Stimulated activated CD4-positive, alpha-beta T cell treated with anti-CD3 and anti-CD28 coated beads, Interleukin-4, amount 100 ng/mL, for 4 hours (primary cell): ENCODE measurements around the gene PRPF6.

Source experiments
- DNase-seq, 2 experiments: peaks; one replicate each; pipeline ENCODE4 v3.0.0-alpha.2; 2020

PRPF6 gene, protein sequence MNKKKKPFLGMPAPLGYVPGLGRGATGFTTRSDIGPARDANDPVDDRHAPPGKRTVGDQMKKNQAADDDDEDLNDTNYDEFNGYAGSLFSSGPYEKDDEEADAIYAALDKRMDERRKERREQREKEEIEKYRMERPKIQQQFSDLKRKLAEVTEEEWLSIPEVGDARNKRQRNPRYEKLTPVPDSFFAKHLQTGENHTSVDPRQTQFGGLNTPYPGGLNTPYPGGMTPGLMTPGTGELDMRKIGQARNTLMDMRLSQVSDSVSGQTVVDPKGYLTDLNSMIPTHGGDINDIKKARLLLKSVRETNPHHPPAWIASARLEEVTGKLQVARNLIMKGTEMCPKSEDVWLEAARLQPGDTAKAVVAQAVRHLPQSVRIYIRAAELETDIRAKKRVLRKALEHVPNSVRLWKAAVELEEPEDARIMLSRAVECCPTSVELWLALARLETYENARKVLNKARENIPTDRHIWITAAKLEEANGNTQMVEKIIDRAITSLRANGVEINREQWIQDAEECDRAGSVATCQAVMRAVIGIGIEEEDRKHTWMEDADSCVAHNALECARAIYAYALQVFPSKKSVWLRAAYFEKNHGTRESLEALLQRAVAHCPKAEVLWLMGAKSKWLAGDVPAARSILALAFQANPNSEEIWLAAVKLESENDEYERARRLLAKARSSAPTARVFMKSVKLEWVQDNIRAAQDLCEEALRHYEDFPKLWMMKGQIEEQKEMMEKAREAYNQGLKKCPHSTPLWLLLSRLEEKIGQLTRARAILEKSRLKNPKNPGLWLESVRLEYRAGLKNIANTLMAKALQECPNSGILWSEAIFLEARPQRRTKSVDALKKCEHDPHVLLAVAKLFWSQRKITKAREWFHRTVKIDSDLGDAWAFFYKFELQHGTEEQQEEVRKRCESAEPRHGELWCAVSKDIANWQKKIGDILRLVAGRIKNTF

DNA sequence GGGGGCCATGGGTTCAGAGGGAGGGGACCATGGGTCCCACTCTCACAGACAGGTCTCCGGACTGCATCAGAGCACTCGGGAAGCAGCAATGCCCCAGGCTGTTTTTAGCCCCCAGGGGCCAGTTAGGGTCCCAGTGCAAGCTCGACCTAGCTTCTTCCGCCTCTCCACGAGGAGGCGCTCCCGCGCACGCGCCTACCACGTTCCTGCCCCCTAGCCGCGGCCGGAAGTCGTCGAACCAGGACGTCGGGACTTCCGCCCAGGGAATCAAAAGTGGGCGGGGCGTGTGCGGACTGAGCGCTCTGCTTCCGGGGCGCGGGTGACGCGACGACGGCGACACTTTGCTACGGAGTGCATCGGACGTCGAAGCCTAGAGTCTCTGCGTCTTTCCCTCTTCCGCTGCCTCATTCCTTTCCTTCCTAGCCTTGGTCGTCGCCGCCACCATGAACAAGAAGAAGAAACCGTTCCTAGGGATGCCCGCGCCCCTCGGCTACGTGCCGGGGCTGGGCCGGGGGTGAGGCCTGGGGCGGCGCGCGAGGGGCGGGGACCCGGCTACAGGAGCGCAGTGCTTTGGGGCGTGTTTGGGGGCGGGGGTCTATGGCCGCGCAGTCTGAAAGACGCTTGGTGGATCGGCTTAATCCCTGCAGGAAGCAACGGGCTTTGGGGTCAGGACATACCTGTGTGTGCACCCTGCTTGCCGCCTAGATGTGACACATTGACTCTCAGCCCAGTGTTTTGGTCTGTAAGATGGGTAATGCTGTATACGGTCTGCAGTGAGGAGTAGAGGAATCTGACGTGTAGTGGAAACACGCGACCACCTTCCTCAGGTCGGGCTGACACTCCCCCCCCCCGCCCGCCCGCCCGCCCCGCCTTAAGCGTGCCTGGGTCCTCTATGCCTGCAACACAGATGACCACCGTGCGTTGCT, at the start of gene PRPF6:
Gene PRPF6 (plus strand): TSS at position 327 of the 923 bp plus-strand sequence. CDS start 114 bp downstream, at position 441.
- DNase-seq: peak; percentile 93 to 96

DNA sequence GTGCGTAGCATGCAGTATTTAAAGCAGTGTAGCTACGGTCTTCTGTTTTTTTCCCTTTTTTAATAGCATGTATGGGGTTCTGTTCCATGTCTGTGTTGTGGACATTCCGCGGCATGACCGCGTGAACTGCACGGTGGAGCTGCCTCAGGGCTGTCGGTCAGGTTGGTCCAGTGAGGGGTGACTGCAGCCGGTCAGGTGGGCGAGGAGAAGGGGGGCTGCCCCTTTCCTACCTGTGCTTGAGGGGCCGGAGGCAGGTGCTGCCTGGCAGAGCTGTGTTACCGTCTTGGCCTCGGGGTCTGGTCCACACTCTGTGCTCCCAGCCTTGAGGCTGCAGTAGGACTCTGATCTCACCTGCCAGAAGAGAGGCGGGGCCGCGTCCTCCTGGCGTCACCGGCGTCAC, 49.2 kb upstream of the PRPF6 start:
- DNase-seq: no peak

- no peak for DNase-seq
Measured at GRCh38 chr20:63932606-63933160, 48.2 kb upstream of the PRPF6 start.

DNA sequence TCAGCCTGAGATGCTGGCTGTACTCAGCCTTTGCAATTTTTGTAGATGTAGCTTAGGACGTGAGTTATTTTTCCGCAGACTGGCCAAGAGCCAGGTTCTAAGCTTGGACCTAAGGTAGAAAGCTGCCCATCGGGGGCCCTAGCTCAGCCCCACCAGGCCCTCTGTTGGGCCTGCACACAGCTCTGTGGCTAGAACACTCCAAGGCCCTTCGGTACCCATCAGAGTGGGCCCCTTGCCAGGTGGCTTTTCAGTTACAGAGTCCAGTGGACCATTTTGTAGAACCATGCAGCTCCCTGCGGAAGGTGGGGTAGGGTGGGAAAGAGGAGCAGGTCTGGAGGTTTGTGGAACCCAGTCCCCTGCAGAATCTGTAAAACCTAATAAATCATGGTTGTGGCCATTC, 47.3 kb upstream of the PRPF6 start:
- DNase-seq: no peak

- DNase-seq: no peak
Measured at GRCh38 chr20:63934271-63935068, 46.5 kb upstream of the PRPF6 start.

DNA sequence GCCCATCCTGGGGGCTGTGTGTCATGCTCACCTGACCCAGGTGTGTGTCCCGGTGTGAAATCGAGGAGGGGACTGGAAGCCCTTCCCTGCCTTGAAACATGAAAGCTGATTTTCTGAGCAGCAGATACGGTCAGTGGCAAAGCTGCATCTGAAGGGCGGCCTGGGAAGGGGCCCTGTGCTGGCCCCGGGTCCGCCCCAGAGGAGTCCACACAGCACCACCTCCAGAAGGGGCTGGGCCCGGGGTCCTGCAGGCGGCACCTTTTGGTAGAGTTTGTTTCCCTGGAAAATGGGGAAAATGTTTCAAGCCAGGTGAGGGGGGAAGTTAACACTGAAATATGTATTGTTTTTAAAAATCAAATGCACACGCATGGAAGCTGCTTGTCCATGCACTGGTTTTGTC, 45.5 kb upstream of the PRPF6 start:
- no peak for DNase-seq

DNA sequence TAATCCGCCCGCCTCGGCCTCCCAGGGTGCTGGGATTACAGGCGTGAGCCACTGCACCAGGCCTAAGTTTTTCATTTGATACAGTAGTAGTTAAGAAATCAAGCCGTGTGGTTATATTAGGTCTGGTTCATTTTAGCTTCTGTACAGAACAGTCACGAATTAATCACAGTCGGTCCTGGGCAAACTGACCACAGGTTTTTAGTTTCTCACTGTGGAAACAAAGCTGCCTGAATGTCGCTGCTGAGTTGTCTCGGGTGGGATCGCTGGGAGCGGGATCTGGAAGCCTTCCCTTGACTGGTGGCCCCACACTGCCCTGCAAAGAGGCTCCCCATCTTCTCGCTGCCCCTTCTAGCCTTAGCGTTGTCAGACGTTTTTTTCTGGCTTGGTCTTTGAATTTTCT, 43.3 kb upstream of the PRPF6 start:
- no peak for DNase-seq

GRCh38 chr20:63939061-63939935, 41.6 kb upstream of the PRPF6 start:
- peak in 1 of 2 experiments; percentile 46 for DNase-seq

- no peak for DNase-seq
Measured at GRCh38 chr20:63940071-63940471, 40.9 kb upstream of the PRPF6 start.

DNA sequence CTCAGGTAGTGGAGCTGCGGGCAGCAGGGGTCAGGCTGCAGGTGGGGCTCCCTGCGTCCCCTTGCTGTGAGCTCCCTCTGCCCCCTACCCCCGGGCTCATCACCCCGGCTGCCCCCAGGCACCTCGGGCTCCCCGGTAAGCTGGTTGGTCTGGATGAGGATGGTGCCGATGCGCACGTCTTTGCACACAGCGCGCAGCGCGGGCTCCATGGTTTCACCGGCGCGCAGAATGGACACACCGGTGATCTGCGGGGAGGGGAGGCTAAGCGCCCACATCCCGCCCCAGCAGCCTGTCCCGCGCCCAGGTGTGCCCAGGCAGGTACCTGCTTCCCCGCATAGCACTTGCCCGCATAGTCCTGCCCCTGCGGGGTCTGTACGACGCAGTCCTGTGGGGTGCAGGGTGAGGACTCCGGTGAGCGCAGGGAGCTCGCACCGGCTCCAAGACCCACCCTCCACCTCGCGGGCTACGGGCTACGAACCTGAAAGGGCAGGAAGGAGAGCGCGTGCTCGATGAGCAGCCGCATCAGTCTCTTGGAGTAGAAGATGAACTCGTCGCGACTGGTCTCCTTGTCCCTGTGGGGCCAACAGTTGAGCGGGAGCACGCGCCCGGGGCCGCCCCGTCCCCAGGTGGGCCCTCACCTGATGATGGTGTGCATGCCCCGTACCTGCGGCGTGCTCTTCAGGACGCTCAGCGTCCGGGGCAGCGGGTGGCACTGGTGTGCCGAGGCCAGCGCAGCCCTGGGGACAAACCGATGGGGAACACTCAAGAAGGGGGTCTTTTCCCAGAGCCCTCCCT, 40.3 kb upstream of the PRPF6 start:
- DNase-seq: no peak

- peak; percentile 46 to 55 for DNase-seq
Measured at GRCh38 chr20:63941282-63942081, 39.5 kb upstream of the PRPF6 start.

DNA sequence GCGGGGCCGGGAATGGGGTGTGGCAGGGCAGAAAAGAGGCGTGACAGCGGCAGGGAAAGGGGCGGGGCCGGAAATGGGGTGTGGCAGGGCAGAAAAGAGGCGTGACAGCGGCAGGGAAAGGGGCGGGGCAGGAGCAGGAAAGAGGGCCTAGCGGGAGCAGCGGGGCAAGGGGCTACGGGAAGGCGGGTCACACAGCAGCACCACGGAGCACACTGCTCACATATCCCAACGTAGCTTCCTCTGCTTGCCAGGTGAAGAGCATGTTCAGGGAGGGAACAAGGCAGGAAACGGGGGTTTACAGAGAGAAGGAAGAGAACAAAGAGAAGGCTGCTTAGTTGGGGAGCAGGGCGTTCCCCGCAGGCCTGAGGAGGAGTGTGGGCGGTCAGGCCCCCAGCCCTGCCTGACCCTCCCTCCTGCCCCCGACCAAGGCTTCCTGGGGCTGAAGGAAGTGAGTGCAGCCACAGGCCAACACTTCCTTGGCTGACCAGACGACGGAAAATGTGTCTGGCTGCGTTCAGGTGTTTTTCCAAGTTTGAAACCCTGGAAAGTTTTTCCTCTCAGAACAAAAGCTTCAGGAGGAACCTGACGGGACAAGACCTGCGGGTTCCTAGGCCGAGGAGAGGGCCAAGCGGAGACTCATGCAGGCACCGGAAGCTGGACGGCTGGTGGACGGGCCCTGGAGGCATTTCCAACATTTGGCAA, 38.5 kb upstream of the PRPF6 start:
- DNase-seq: no peak

GRCh38 chr20:63942969-63943807, 37.7 kb upstream of the PRPF6 start:
- DNase-seq: no peak

DNA sequence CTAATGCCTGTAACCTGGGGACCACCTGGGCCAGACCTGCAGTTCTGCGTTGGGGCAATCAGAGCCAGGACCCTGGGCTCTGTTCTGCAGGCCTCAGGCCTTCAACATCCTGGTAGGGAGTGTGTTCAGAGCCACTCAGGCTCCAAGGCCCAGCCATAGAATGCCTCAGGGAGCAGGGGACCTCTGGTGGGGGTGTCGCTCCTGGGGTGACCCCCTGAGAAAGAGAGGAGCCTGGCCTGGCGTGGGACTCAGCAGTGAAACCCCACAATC, 37.2 kb upstream of the PRPF6 start:
- no peak for DNase-seq

DNA sequence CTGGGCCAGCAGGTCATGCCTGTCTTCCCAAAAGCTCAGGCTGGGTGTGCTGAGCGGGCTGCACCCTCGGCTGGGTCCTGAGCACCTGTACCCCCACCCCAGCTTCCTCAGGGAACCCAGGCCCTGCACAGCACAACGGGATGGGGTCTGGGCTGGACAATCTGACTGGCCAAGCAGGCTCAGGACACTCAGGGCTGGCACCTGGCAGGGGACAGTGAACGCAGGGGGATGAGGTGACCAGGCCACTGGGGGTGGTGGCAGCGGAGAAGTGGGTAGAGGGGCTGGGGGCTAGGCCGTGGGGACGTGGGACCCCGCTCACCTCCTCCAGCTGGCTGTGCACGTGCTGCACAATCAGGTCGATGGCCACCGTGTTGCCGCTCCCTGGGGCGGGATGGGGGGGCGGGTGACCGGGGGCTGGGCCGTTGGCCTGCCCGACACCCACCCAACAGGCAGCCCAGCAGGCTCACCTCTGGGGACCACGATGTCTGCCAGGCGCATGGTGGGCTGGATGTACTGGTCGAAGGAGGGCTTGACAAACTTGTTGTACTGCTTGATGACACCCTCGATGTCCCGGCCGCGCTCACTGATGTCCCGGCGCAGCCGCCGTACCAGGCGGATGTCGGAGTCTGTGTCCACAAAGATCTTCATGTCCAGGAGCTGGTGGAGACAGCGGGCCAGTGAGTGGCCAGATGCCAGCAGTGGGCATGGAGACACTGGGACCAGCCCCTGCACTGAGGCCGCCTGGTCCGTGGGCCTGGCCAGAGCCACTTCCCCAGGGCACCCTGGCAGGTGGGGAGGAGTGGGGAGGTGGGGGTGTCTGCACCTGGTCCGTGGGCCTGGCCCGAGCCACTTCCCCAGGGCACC, 36.6 kb upstream of the PRPF6 start:
- DNase-seq: no peak

- no peak for DNase-seq
Measured at GRCh38 chr20:63945031-63945658, 35.8 kb upstream of the PRPF6 start.
